Endodermal cell (in vitro differentiated cells): ENCODE data around the gene CENPP. TPM values are rescaled to one million over a fixed set of nuclear protein-coding genes. Genes with fewer than 3 reads are reported as not detected.

ENCODE experiments used
- DNase-seq: peaks from one replicate; pipeline ENCODE4 v3.0.0-alpha.2; 2017
- H3K27ac ChIP-seq: 2 replicates; pipeline ENCODE4 v1.5.1; 2013; ENCODE audit warnings: mild to moderate bottlenecking, low read depth, low read length, moderate library complexity
- H3K27me3 ChIP-seq: 2 replicates; pipeline ENCODE4 v1.6.1; 2013; ENCODE audit warnings: mild to moderate bottlenecking, low read length, moderate library complexity; ENCODE audit not compliant: insufficient read depth, control insufficient read depth, poor library complexity, severe bottlenecking
- H3K36me3 ChIP-seq: 2 replicates; pipeline ENCODE4 v1.7.0; 2013; ENCODE audit warnings: mild to moderate bottlenecking, low read length, moderate library complexity; ENCODE audit not compliant: control insufficient read depth, insufficient read depth
- H3K4me1 ChIP-seq: one replicate; pipeline ENCODE4 v1.7.0; 2013; ENCODE audit warnings: low read length; ENCODE audit not compliant: control insufficient read depth, insufficient read depth
- H3K4me3 ChIP-seq: 2 replicates; pipeline ENCODE4 v1.5.1; 2013; ENCODE audit warnings: mild to moderate bottlenecking, low read length, moderate library complexity
- H3K9ac ChIP-seq: 2 replicates; pipeline ENCODE4 v1.6.1; 2013; ENCODE audit warnings: mild to moderate bottlenecking, low read length, moderate library complexity; ENCODE audit not compliant: poor library complexity, severe bottlenecking; ENCODE audit errors: extremely low read depth
- H3K9me3 ChIP-seq: 2 replicates; pipeline ENCODE4 v1.6.1; 2013; ENCODE audit warnings: mild to moderate bottlenecking, low read length, moderate library complexity; ENCODE audit not compliant: control insufficient read depth
- H3K27ac Mint-ChIP-seq: 2 replicates; pipeline ENCODE4 v1.8.0; 2020; ENCODE audit warnings: mixed read lengths
- H3K27me3 Mint-ChIP-seq: 2 replicates; pipeline ENCODE4 v1.8.0; 2021; ENCODE audit warnings: mild to moderate bottlenecking, mixed read lengths; ENCODE audit not compliant: insufficient read depth
- H3K36me3 Mint-ChIP-seq: 2 replicates; pipeline ENCODE4 v1.8.0; 2020; ENCODE audit warnings: low read depth, mixed read lengths
- H3K4me1 Mint-ChIP-seq: 2 replicates; pipeline ENCODE4 v1.8.0; 2020; ENCODE audit warnings: mixed read lengths
- H3K4me3 Mint-ChIP-seq: 2 replicates; pipeline ENCODE4 v1.8.0; 2020; ENCODE audit warnings: mild to moderate bottlenecking, moderate library complexity, mixed read lengths
- H3K9me3 Mint-ChIP-seq: 2 replicates; pipeline ENCODE4 v1.8.0; 2020; ENCODE audit warnings: mild to moderate bottlenecking, mixed read lengths
- CTCF ChIP-seq: fragments of 200-600 bp; sonication (generic); conservative IDR thresholded peaks from 2 replicates; pipeline ENCODE4 v1.5.0; 2021; ENCODE audit warnings: antibody characterized with exemption, mild to moderate bottlenecking
- WGBS, 2 experiments: methylation state at CpG; one replicate each; pipeline versions ENCODE4 v1.1.5 to v1.1.7; 2013; ENCODE audit warnings: missing lambda C conversion rate in 2 of 2, mixed read lengths in 1 of 2; ENCODE audit not compliant: insufficient coverage in 1 of 2, insufficient read length in 1 of 2; 5-methylcytosine and 5-hydroxymethylcytosine counted together
- total RNA-seq, 2 donors: library from RNA; stranded (reverse); fragmentation: NEBNext Ultra II Directional in 1 of 2; extraction: Animal tissue kit (Norgen Biotek cat#: 25700) in 1 of 2; gene quantifications; 2 replicates in 1 of 2; 3 replicates in 1 of 2; pipeline ENCODE4 v1.2.1, GENCODE V29; 2021

The CENPP gene
- total RNA-seq, 2 donors from 2014 or later: 8.2 to 9.2 TPM

DNA sequence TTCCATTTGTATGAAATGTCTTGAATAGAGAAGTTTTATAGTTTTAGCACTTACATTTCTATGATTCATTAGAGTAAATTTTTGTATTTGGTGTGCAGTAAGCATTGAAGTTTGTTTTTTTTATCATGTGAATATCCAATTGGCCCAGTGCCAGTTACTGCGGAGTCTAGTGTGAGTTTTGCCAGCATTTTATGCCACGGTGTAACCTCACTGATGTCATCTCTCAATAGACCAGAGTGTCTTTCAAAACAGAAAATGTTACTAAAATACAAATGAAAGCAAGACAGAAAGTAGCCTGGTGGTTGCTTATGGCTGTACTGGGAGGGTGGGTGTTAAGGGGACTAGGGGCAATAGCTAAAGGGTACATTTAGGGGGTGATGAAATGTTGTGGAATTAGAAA, 281.3 kb downstream of the CENPP start:
- Histone ChIP-seq H3K9me3 (peaks cover 19% of the 10 kb centered on the region), H3K4me3 (no peak overlapping the region), H3K27ac (no peak overlapping the region), H3K36me3 (no peaks in the 10 kb centered on the region), H3K9ac (no peak overlapping the region), H3K27me3 (no peaks in the 10 kb centered on the region), H3K4me1 (no peaks in the 10 kb centered on the region)
- no peaks in the 10 kb centered on the region for H3K27me3 Mint-ChIP-seq
- TF ChIP-seq CTCF: no peak
- peaks cover 13% of the 10 kb centered on the region for H3K36me3 Mint-ChIP-seq
- no peaks in the 10 kb centered on the region for H3K4me1 Mint-ChIP-seq
- no peak overlapping the region for H3K4me3 Mint-ChIP-seq
- WGBS, 2 experiments: 93 to 100% methylated on average over 1 to 2 of the region's 2 CpGs
- no peak overlapping the region for H3K27ac Mint-ChIP-seq
- DNase-seq: no peak
- H3K9me3 Mint-ChIP-seq: peaks cover 31% of the 10 kb centered on the region

GRCh38 chr9:92607773-92608172, 282.0 kb downstream of the CENPP start:
- no peak overlapping the region for H3K4me3 ChIP-seq
- no peaks in the 10 kb centered on the region for H3K36me3 ChIP-seq
- Mint-ChIP-seq H3K27me3 (no peaks in the 10 kb centered on the region), H3K36me3 (peaks cover 17% of the 10 kb centered on the region), H3K4me1 (no peaks in the 10 kb centered on the region), H3K9me3 (peaks cover 31% of the 10 kb centered on the region), H3K27ac (no peak overlapping the region), H3K4me3 (no peak overlapping the region)
- no peaks in the 10 kb centered on the region for H3K27me3 ChIP-seq
- WGBS, 2 experiments: 89 to 90% methylated on average over 1 to 4 of the region's 4 CpGs
- no peaks in the 10 kb centered on the region for H3K4me1 ChIP-seq
- TF ChIP-seq CTCF: no peak
- no peak overlapping the region for H3K9ac ChIP-seq
- H3K27ac ChIP-seq: no peak overlapping the region
- H3K9me3 ChIP-seq: peaks cover 19% of the 10 kb centered on the region
- no peak for DNase-seq

- Mint-ChIP-seq H3K27ac (no peak overlapping the region), H3K9me3 (peaks cover 28% of the 10 kb centered on the region), H3K4me1 (no peaks in the 10 kb centered on the region), H3K36me3 (peaks cover 17% of the 10 kb centered on the region), H3K27me3 (no peaks in the 10 kb centered on the region), H3K4me3 (no peak overlapping the region)
- peaks cover 19% of the 10 kb centered on the region for H3K9me3 ChIP-seq
- peak overlapping the region; percentile 95 for H3K27ac ChIP-seq
- no peak overlapping the region for H3K4me3 ChIP-seq
- WGBS, 2 experiments: 86 to 95% methylated on average over 8 to 10 of the region's 10 CpGs
- TF ChIP-seq CTCF: no peak
- H3K27me3 ChIP-seq: no peaks in the 10 kb centered on the region
- no peaks in the 10 kb centered on the region for H3K36me3 ChIP-seq
- no peak for DNase-seq
- H3K9ac ChIP-seq: no peak overlapping the region
- H3K4me1 ChIP-seq: no peaks in the 10 kb centered on the region
These were observed 282.6 kb downstream of the CENPP start for GRCh38 chr9:92608241-92608908.
